ENCODE measurements around the gene RIT1. TPM values are rescaled to one million over a fixed set of nuclear protein-coding genes. Genes with fewer than 3 reads are reported as not detected.

RIT1 gene
- total and polyA plus RNA-seq, 2 of the 8 experiments (the other 6 are each of a cell fraction or from before 2014, with no cell fraction given), result 25.3 to 26.8 TPM

GRCh38 chr1:155861896-155862295, 49.3 kb downstream of the RIT1 start:
- H2AFZ ChIP-seq (ENCODE audit: low read length), result no peak overlapping the region
- H3K23ac ChIP-seq (ENCODE audit: insufficient read length), result no peak overlapping the region
- H3K56ac ChIP-seq (replicated peaks; ENCODE audit: insufficient read length, low read depth, low read length), result no peak overlapping the region
- H3K9ac ChIP-seq (replicated peaks in 1 of 4; ENCODE audit: extremely low read depth in 1 of 4, low read depth in 3 of 4, low read length in 3 of 4), result no peak overlapping the region
- H3K4me2 ChIP-seq (ENCODE audit: insufficient read depth in 1 of 2, low read depth in 2 of 2, low read length in 2 of 2), result no peak overlapping the region
- H3K79me2 ChIP-seq (ENCODE audit: control insufficient read depth in 1 of 2, insufficient read depth in 2 of 2, low read length in 2 of 2), result peaks cover 0 to 1% of the 10 kb centered on the region in 2 experiments; a peak in 1 of 4 replicates
- no peak overlapping the region for H4K8ac ChIP-seq (ENCODE audit: extremely low read depth, insufficient read depth, low read length)
- no peak overlapping the region for H3K14ac ChIP-seq (ENCODE audit: insufficient read length)
- H4K5ac ChIP-seq (ENCODE audit: insufficient read length, low read depth, low read length), result no peak overlapping the region
- WGBS, 2 experiments (ENCODE audit: extremely low coverage in 1 of 2, insufficient coverage in 1 of 2, insufficient read length in 1 of 2, insufficient replicate concordance in 2 of 2, low coverage in 1 of 2, low lambda C conversion rate in 2 of 2, missing lambda C conversion rate in 1 of 2), result 86% methylated on average over 2 of the region's 2 CpGs; no CpG with 5 or more reads in 1 of the 2 experiments
- ChIA-PET POLR2A (ENCODE audit: partially characterized antibody) (no interaction called here), CTCF (ENCODE audit: partially characterized antibody) (interaction anchor here (0.6 to 1.5 kb wide), 7 partner anchors 18 to 741 kb away, joined by 3 to 4 read pairs (median 3); partner anchors contain the start of gene ARHGEF2)
- no peak overlapping the region for H3K4me3 ChIP-seq (ENCODE audit: extremely low read depth in 1 of 4, insufficient read depth in 2 of 4, low read depth in 3 of 4, low read length in 4 of 4)
- no peak overlapping the region for H2BK20ac ChIP-seq (ENCODE audit: low read length)
- H3K18ac ChIP-seq (ENCODE audit: extremely low read depth, low read length), result no peak overlapping the region
- no peak for FAIRE-seq
- no peak overlapping the region for H3K4ac ChIP-seq (replicated peaks; ENCODE audit: insufficient read length, low read depth, low read length)
- H3K27me3 ChIP-seq (replicated peaks in 1 of 4; ENCODE audit: control insufficient read depth in 3 of 4, extremely low read depth in 1 of 4, insufficient read depth in 3 of 4, low read length in 3 of 4), result no peaks in the 10 kb centered on the region
- no peak for DNase-seq (ENCODE audit: low read depth in 1 of 2, low spot score in 2 of 2)
- H3K27ac ChIP-seq (ENCODE audit: low read depth, low read length), result no peak overlapping the region
- no peak overlapping the region for H2BK5ac ChIP-seq (ENCODE audit: low read depth, low read length)
- no peak overlapping the region for H4K91ac ChIP-seq (replicated peaks; ENCODE audit: insufficient read length, low read length)
- peaks cover 0 to 2% of the 10 kb centered on the region in 2 experiments for H4K20me1 ChIP-seq (replicated peaks in 1 of 2; ENCODE audit: control insufficient read depth in 1 of 2, insufficient read depth in 2 of 2, low read length in 2 of 2)
- peaks cover 5% of the 10 kb centered on the region for H3K23me2 ChIP-seq (ENCODE audit: low read depth, low read length)
- no peaks in the 10 kb centered on the region for H3K36me3 ChIP-seq (ENCODE audit: control insufficient read depth in 2 of 4, insufficient read depth in 4 of 4, low read length in 3 of 4)
- H3K79me1 ChIP-seq (ENCODE audit: low read depth, low read length), result no peaks in the 10 kb centered on the region
- TF ChIP-seq POU5F1 (IDR thresholded peaks at IDR 0.05; ENCODE audit: low read depth, low read length), result no peak
- no peak for TF ChIP-seq EP300 (IDR thresholded peaks at IDR 0.05; ENCODE audit: borderline replicate concordance in 1 of 2, low read depth in 2 of 2, low read length in 2 of 2)
- TF ChIP-seq SP2 (IDR thresholded peaks at IDR 0.05; ENCODE audit: low read length), result no peak
- no peak for TF ChIP-seq TCF12 (IDR thresholded peaks at IDR 0.05; ENCODE audit: low read depth, low read length)
- TF ChIP-seq JUND (IDR thresholded peaks at IDR 0.05; ENCODE audit: low read length), result no peak
- no peak for TF ChIP-seq FOSL1 (IDR thresholded peaks at IDR 0.05; ENCODE audit: insufficient read depth, low read depth, low read length)
- H2BK15ac ChIP-seq (ENCODE audit: low read length), result no peak overlapping the region
- no peak overlapping the region for H2AK5ac ChIP-seq (ENCODE audit: low read depth, low read length)
- no peak overlapping the region for H2BK120ac ChIP-seq (replicated peaks; ENCODE audit: low read depth, low read length)
- peaks cover 0 to 6% (median 2%) of the 10 kb centered on the region in 4 experiments; a peak in 3 of 7 replicates for H3K4me1 ChIP-seq (replicated peaks in 1 of 4; ENCODE audit: control insufficient read depth in 3 of 4, insufficient read depth in 4 of 4, low read length in 3 of 4)
- H3K9me3 ChIP-seq (ENCODE audit: insufficient read depth in 2 of 2, low read depth in 1 of 2, low read length in 1 of 2), result no peaks in the 10 kb centered on the region
- H2BK12ac ChIP-seq (ENCODE audit: low read depth, low read length), result no peak overlapping the region
